ENCODE data around the gene USP12. TPM values are rescaled to one million over a fixed set of nuclear protein-coding genes. Genes with fewer than 3 reads are reported as not detected.

Gene USP12
- total and polyA plus RNA-seq, 2 experiments from 2014 or later, result 18.4 to 39.3 TPM

GRCh38 chr13:27076421-27076820 is 95.2 kb downstream of the USP12 start:
- Histone ChIP-seq H3K79me2 (replicated peaks; ENCODE audit: insufficient read depth) (peaks cover 6% of the 10 kb centered on the region; the same call in 1 of the 2 replicates), H3K9me2 (ENCODE audit: insufficient read depth) (no peaks in the 10 kb centered on the region), H3F3A (replicated peaks; ENCODE audit: low read depth) (0 out of 2 replicates have a peak, but pooled peaks cover 3% of the 10 kb centered on the region), H4K20me1 (replicated peaks; ENCODE audit: insufficient read depth) (no peaks in the 10 kb centered on the region), H2AFZ (no peak overlapping the region), H3K4me3 (no peak overlapping the region), H3K27ac (ENCODE audit: low read depth) (no peak overlapping the region), H3K4me2 (no peak overlapping the region), H3K27me3 (ENCODE audit: insufficient read depth) (no peaks in the 10 kb centered on the region), H3K4me1 (ENCODE audit: insufficient read depth) (peaks cover 25% of the 10 kb centered on the region), H3K36me3 (ENCODE audit: insufficient read depth) (0 out of 2 replicates have a peak, but pooled peaks cover 6% of the 10 kb centered on the region)
- DNase-seq (ENCODE audit: low spot score) (no peak), ATAC-seq (no peak)
- Mint-ChIP-seq H3K9me3 (no peaks in the 10 kb centered on the region), H3K27ac (no peak overlapping the region), H3K4me1 (peaks cover 34% of the 10 kb centered on the region), H3K36me3 (ENCODE audit: low read depth) (peaks cover 30% of the 10 kb centered on the region), H3K27me3 (ENCODE audit: insufficient read depth, low read depth, poor library complexity) (peaks cover 3% of the 10 kb centered on the region), H3K4me3 (no peak overlapping the region)
- no peak for TF ChIP-seq NANOG (IDR thresholded peaks at IDR 0.05; ENCODE audit: borderline replicate concordance)
- no peak for TF ChIP-seq ZNF114 (CRISPR knock-in tag; IDR thresholded peaks at IDR 0.05)
- no peak for TF ChIP-seq EZH2phosphoT487 (IDR thresholded peaks at IDR 0.05; ENCODE audit: unreplicated experiment)
- TF ChIP-seq, protein P1, sequence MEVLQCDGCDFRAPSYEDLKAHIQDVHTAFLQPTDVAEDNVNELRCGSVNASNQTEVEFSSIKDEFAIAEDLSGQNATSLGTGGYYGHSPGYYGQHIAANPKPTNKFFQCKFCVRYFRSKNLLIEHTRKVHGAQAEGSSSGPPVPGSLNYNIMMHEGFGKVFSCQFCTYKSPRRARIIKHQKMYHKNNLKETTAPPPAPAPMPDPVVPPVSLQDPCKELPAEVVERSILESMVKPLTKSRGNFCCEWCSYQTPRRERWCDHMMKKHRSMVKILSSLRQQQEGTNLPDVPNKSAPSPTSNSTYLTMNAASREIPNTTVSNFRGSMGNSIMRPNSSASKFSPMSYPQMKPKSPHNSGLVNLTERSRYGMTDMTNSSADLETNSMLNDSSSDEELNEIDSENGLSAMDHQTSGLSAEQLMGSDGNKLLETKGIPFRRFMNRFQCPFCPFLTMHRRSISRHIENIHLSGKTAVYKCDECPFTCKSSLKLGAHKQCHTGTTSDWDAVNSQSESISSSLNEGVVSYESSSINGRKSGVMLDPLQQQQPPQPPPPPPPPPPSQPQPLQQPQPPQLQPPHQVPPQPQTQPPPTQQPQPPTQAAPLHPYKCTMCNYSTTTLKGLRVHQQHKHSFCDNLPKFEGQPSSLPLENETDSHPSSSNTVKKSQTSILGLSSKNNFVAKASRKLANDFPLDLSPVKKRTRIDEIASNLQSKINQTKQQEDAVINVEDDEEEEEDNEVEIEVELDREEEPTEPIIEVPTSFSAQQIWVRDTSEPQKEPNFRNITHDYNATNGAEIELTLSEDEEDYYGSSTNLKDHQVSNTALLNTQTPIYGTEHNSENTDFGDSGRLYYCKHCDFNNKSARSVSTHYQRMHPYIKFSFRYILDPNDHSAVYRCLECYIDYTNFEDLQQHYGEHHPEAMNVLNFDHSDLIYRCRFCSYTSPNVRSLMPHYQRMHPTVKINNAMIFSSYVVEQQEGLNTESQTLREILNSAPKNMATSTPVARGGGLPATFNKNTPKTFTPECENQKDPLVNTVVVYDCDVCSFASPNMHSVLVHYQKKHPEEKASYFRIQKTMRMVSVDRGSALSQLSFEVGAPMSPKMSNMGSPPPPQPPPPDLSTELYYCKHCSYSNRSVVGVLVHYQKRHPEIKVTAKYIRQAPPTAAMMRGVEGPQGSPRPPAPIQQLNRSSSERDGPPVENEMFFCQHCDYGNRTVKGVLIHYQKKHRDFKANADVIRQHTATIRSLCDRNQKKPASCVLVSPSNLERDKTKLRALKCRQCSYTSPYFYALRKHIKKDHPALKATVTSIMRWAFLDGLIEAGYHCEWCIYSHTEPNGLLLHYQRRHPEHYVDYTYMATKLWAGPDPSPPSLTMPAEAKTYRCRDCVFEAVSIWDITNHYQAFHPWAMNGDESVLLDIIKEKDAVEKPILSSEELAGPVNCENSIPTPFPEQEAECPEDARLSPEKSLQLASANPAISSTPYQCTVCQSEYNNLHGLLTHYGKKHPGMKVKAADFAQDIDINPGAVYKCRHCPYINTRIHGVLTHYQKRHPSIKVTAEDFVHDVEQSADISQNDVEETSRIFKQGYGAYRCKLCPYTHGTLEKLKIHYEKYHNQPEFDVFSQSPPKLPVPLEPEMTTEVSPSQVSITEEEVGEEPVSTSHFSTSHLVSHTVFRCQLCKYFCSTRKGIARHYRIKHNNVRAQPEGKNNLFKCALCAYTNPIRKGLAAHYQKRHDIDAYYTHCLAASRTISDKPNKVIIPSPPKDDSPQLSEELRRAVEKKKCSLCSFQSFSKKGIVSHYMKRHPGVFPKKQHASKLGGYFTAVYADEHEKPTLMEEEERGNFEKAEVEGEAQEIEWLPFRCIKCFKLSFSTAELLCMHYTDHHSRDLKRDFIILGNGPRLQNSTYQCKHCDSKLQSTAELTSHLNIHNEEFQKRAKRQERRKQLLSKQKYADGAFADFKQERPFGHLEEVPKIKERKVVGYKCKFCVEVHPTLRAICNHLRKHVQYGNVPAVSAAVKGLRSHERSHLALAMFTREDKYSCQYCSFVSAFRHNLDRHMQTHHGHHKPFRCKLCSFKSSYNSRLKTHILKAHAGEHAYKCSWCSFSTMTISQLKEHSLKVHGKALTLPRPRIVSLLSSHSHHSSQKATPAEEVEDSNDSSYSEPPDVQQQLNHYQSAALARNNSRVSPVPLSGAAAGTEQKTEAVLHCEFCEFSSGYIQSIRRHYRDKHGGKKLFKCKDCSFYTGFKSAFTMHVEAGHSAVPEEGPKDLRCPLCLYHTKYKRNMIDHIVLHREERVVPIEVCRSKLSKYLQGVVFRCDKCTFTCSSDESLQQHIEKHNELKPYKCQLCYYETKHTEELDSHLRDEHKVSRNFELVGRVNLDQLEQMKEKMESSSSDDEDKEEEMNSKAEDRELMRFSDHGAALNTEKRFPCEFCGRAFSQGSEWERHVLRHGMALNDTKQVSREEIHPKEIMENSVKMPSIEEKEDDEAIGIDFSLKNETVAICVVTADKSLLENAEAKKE (CRISPR knock-in tag; IDR thresholded peaks at IDR 0.05), result no peak
- no peak for TF ChIP-seq ETS1 (IDR thresholded peaks at IDR 0.05)
- no peak for TF ChIP-seq CREB1 (CRISPR knock-in tag; IDR thresholded peaks at IDR 0.05; ENCODE audit: low read depth)
- TF ChIP-seq STAT1 (IDR thresholded peaks at IDR 0.05; ENCODE audit: unreplicated experiment), result no peak
- TF ChIP-seq, protein P2, sequence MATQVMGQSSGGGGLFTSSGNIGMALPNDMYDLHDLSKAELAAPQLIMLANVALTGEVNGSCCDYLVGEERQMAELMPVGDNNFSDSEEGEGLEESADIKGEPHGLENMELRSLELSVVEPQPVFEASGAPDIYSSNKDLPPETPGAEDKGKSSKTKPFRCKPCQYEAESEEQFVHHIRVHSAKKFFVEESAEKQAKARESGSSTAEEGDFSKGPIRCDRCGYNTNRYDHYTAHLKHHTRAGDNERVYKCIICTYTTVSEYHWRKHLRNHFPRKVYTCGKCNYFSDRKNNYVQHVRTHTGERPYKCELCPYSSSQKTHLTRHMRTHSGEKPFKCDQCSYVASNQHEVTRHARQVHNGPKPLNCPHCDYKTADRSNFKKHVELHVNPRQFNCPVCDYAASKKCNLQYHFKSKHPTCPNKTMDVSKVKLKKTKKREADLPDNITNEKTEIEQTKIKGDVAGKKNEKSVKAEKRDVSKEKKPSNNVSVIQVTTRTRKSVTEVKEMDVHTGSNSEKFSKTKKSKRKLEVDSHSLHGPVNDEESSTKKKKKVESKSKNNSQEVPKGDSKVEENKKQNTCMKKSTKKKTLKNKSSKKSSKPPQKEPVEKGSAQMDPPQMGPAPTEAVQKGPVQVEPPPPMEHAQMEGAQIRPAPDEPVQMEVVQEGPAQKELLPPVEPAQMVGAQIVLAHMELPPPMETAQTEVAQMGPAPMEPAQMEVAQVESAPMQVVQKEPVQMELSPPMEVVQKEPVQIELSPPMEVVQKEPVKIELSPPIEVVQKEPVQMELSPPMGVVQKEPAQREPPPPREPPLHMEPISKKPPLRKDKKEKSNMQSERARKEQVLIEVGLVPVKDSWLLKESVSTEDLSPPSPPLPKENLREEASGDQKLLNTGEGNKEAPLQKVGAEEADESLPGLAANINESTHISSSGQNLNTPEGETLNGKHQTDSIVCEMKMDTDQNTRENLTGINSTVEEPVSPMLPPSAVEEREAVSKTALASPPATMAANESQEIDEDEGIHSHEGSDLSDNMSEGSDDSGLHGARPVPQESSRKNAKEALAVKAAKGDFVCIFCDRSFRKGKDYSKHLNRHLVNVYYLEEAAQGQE (IDR thresholded peaks at IDR 0.05; ENCODE audit: unreplicated experiment), result no peak

Measured in GM23338 (cell line).